Prostate gland (tissue), 2 donors: ENCODE results near the gene CARD9. TPM values are rescaled to one million over a fixed set of nuclear protein-coding genes. Genes with fewer than 3 reads are reported as not detected.

Source experiments
- DNase-seq: peaks from one replicate; pipeline ENCODE4 v3.0.0-alpha.2; 2019; ENCODE audit warnings: low spot score
- H3K27ac ChIP-seq, 2 donors: fragments of 200-600 bp; sonication (generic); 2 replicates each; pipeline ENCODE4 v1.5.1; 2017 to 2019
- H3K27me3 ChIP-seq: fragments of 200-600 bp; sonication (generic); replicated peaks from 2 replicates; pipeline ENCODE4 v1.5.1; 2019; ENCODE audit not compliant: insufficient read depth
- H3K36me3 ChIP-seq, 2 donors: fragments of 200-600 bp; sonication (generic); 1 replicate in 1 of 2; 2 replicates in 1 of 2; pipeline versions ENCODE4 v1.5.1 to v1.8.1; 2017 to 2019
- H3K4me1 ChIP-seq: fragments of 200-600 bp; sonication (generic); replicated peaks from 2 replicates; pipeline ENCODE4 v1.5.1; 2019
- H3K4me3 ChIP-seq, 2 donors: fragments of 200-600 bp; sonication (generic); 2 replicates each; pipeline ENCODE4 v1.5.1; 2017 to 2019
- H3K9me3 ChIP-seq: fragments of 200-600 bp; sonication (generic); 2 replicates; pipeline ENCODE4 v1.5.1; 2017
- CTCF ChIP-seq, 4 experiments: fragments of 200-600 bp in 2 of 4; fragments of 450-650 bp in 2 of 4; sonication (generic) in 2 of 4; IDR thresholded peaks; 1 replicate in 3 of 4; 2 replicates in 1 of 4; pipeline ENCODE4 v1.5.1; 2016 to 2019; ENCODE audit warnings: antibody characterized with exemption in 4 of 4, mild to moderate bottlenecking in 2 of 4, moderate library complexity in 2 of 4
- POLR2A ChIP-seq: fragments of 450-650 bp; IDR thresholded peaks from one replicate; pipeline ENCODE4 v1.6.1; 2016; ENCODE audit warnings: antibody characterized with exemption, mild to moderate bottlenecking
- POLR2AphosphoS5 ChIP-seq: sonication (generic); formaldehyde crosslinking; IDR thresholded peaks from one replicate; pipeline ENCODE4 v1.6.1; 2017; ENCODE audit warnings: antibody characterized with exemption
- WGBS: methylation state at CpG from one replicate; pipeline ENCODE4 v1.1.5; 2018; 5-methylcytosine and 5-hydroxymethylcytosine counted together
- intact Hi-C: fragments of 100-400 bp; cut with DNase I; formaldehyde crosslinking; loops from one replicate; pipeline ENCODE4 v1.14.2; 2022
- total RNA-seq, 2 donors: library from RNA; depleted of rRNA; stranded (reverse); fragments of >200 nt; gene quantifications; one replicate each; pipeline ENCODE4 v1.1.0, GENCODE V29; 2016

Gene CARD9
- total RNA-seq, 2 donors from 2014 or later: 1.5 to 3.4 TPM

- intact Hi-C loops: no loop called here
- 93% methylated on average over 52 of the region's 54 CpGs for WGBS
- Histone ChIP-seq H3K36me3 (no peaks in the 10 kb centered on the region), H3K4me3 (no peak overlapping the region), H3K4me1 (no peaks in the 10 kb centered on the region), H3K27ac (no peak overlapping the region), H3K27me3 (no peaks in the 10 kb centered on the region), H3K9me3 (no peaks in the 10 kb centered on the region)
- TF ChIP-seq POLR2AphosphoS5 (no peak), POLR2A (no peak), CTCF (IDR thresholded peaks at IDR 0.05) (no peak)
- no peak for DNase-seq
Measured at GRCh38 chr9:136370687-136371532, 2.6 kb downstream of the CARD9 start.

- no peak for TF ChIP-seq POLR2A
- no peak for TF ChIP-seq CTCF (IDR thresholded peaks at IDR 0.05)
- TF ChIP-seq POLR2AphosphoS5: no peak
- no peak overlapping the region for H3K27ac ChIP-seq
- H3K27me3 ChIP-seq: no peaks in the 10 kb centered on the region
- H3K4me3 ChIP-seq: no peak overlapping the region
- no peak for DNase-seq
- no peaks in the 10 kb centered on the region for H3K4me1 ChIP-seq
- H3K9me3 ChIP-seq: no peaks in the 10 kb centered on the region
- no peaks in the 10 kb centered on the region for H3K36me3 ChIP-seq
- intact Hi-C loops: no loop called here
- WGBS: 95% methylated on average over 15 of the region's 19 CpGs
Measured at GRCh38 chr9:136370037-136370436, 3.4 kb downstream of the CARD9 start.

GRCh38 chr9:136368190-136368589 lies 5.3 kb downstream of the CARD9 start:
- H3K9me3 ChIP-seq: no peaks in the 10 kb centered on the region
- H3K36me3 ChIP-seq: no peaks in the 10 kb centered on the region
- H3K27me3 ChIP-seq: no peaks in the 10 kb centered on the region
- no peak overlapping the region for H3K4me3 ChIP-seq
- H3K4me1 ChIP-seq: no peaks in the 10 kb centered on the region
- no peak overlapping the region for H3K27ac ChIP-seq
- DNase-seq: no peak
- TF ChIP-seq CTCF (IDR thresholded peaks at IDR 0.05) (no peak), POLR2A (no peak), POLR2AphosphoS5 (no peak)
- intact Hi-C loops: no loop called here
- WGBS: 76% methylated on average over 17 of the region's 18 CpGs

DNA sequence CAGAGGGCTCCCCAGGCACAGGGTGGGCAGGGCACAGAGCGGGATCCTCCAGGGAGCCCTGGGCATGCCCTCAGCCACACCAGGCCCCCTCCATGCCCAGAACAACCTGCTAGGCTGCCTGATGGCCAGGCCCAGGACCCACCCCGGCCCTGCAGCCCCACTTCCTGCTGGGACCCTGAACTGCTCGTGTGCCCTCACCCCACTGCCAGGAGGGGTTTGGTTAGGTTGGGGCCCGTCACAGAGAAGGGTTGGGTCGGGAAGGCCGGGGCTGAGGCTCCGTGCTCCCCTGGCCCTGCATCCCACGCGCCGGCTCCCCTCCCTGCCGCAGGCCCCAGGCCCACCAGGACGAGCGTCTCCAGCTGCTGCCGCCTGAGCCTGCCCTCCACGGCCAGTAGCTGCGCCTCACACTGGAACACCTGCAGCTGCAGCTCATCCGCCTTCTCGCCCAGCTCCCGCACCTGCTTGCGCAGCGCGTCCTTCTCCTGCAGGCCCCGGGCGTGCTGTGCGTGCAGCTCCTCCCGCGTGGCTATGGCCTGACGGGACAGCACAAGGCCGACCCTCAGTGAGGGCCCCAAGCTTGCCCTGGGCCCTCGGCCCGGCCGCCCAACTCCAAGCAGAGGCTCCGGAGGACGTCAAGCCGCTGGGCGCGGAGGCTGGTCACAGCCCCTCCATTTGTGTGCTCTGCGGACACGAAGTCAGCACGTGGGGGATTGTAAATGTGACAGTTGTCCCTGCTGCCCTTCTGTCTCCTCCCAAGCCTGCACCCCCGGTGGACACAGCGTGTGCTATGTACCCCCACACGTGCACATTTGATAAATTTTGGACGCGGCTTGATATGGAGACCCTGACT lies 5.9 kb downstream of the CARD9 start:
- Histone ChIP-seq H3K36me3 (no peaks in the 10 kb centered on the region), H3K4me1 (no peaks in the 10 kb centered on the region), H3K27me3 (no peaks in the 10 kb centered on the region), H3K27ac (no peak overlapping the region), H3K9me3 (no peaks in the 10 kb centered on the region), H3K4me3 (no peak overlapping the region)
- TF ChIP-seq CTCF (IDR thresholded peaks at IDR 0.05) (no peak), POLR2A (no peak)
- no peak for DNase-seq
- WGBS: 82% methylated on average over 40 of the region's 45 CpGs
- intact Hi-C loops: no loop called here
